T-helper 1 cell treated with Interleukin-12 subunit alpha and Interleukin-12 subunit beta and Interleukin-4 antibody, amounts not matched to agents 30 ng/mL and 1 ng/mL, for 36 hours (primary cell): ENCODE data around the gene ZBTB40. TPM values are rescaled to one million over a fixed set of nuclear protein-coding genes. Genes with fewer than 3 reads are reported as not detected.

Experiments used
- intact Hi-C: fragments of 100-400 bp; cut with micrococcal nuclease; formaldehyde crosslinking; loops from one replicate; pipeline ENCODE4 v1.15.1; 2024
- total RNA-seq: library from RNA; stranded (reverse); gene quantifications from 2 replicates; pipeline ENCODE4 v1.2.3, GENCODE V29; 2022

ZBTB40 gene
- total RNA-seq, 1 donor from 2014 or later, result 22.1 TPM

- intact Hi-C loops, result no loop called here
Measured at GRCh38 chr1:22550021-22550420, 98.4 kb downstream of the ZBTB40 start.

- intact Hi-C loops, result no loop called here
Measured at GRCh38 chr1:22551591-22551990, 99.9 kb downstream of the ZBTB40 start.

- intact Hi-C loops, result no loop called here
Measured at GRCh38 chr1:22552021-22552420, 100.4 kb downstream of the ZBTB40 start.

- intact Hi-C loops, result no loop called here
Measured at GRCh38 chr1:22553104-22553880, 101.6 kb downstream of the ZBTB40 start.

GRCh38 chr1:22553991-22554522 lies 102.4 kb downstream of the ZBTB40 start:
- intact Hi-C loops, result no loop called here

GRCh38 chr1:22555371-22555656 lies 103.7 kb downstream of the ZBTB40 start:
- intact Hi-C loops, result no loop called here

GRCh38 chr1:22556391-22557104 lies 104.9 kb downstream of the ZBTB40 start:
- intact Hi-C loops, result no loop called here

GRCh38 chr1:22557341-22557950 lies 105.8 kb downstream of the ZBTB40 start:
- intact Hi-C loops, result no loop called here

GRCh38 chr1:22562584-22563583 lies 111.2 kb downstream of the ZBTB40 start, which contains the start of gene EPHA8:
EPHA8 (plus strand) TSS chr1:22563489; CDS start chr1:22563636, 147 bp downstream.
- intact Hi-C loops, result no loop called here

GRCh38 chr1:22563671-22564602 lies 112.3 kb downstream of the ZBTB40 start:
- intact Hi-C loops, result no loop called here

GRCh38 chr1:22566161-22566560 lies 114.5 kb downstream of the ZBTB40 start:
- intact Hi-C loops, result no loop called here

GRCh38 chr1:22567197-22567596 lies 115.5 kb downstream of the ZBTB40 start:
- intact Hi-C loops, result no loop called here

GRCh38 chr1:22567994-22568393 lies 116.3 kb downstream of the ZBTB40 start:
- intact Hi-C loops, result no loop called here

- intact Hi-C loops, result no loop called here
Measured at GRCh38 chr1:22569269-22569668, 117.6 kb downstream of the ZBTB40 start.

GRCh38 chr1:22570140-22570909 lies 118.7 kb downstream of the ZBTB40 start:
- intact Hi-C loops, result no loop called here

- intact Hi-C loops, result no loop called here
Measured at GRCh38 chr1:22572818-22573217, 121.2 kb downstream of the ZBTB40 start.

GRCh38 chr1:22573237-22573636 lies 121.6 kb downstream of the ZBTB40 start:
- intact Hi-C loops, result no loop called here

GRCh38 chr1:22575532-22576149 lies 124.0 kb downstream of the ZBTB40 start:
- intact Hi-C loops, result no loop called here

GRCh38 chr1:22576150-22576544 lies 124.5 kb downstream of the ZBTB40 start:
- intact Hi-C loops, result no loop called here
